Choroid plexus epithelial cell (primary cell): ENCODE results near the gene TCF4.

ENCODE experiments used
- DNase-seq: peaks from one replicate; pipeline ENCODE4 v3.0.0-alpha.2; 2010; ENCODE audit warnings: low read depth
- H3K4me3 ChIP-seq: 2 replicates; pipeline ENCODE4 v1.5.1; 2011; ENCODE audit warnings: low read depth, mild to moderate bottlenecking, control low read depth, low read length, moderate library complexity
- TF ChIP-seq, protein P1 (sequence below): conservative IDR thresholded peaks from 2 replicates; pipeline ENCODE4 v1.5.1; 2011; ENCODE audit warnings: low read depth, mild to moderate bottlenecking, control low read depth, inconsistent platforms, low read length, moderate library complexity

The TCF4 gene

DNA sequence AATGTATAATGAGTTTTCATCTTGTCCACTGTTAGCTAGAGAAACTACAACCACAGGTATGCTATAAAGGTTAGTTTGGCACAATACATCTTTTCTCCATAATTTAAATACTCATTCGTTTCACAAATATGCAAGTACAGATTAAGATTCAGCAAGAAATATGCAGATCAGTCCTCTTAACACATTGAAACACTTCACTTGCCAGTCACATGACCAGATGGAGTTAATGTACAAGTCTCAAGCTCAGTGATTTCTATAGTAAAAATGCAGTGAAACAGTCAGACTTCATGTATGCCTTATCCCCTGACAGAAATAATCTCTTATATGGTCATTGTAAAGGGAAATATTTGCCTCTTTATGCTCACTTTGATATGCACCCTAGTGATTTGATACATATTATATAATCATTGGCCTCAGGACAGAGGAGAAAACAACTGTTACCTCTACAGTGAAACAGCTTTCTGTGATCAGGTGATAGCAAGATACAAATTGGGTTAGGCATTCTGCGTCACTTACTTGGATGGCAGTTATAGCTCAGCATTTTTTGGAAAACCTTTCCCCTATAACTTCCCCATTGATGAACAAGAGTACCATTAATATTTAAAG lies 104.6 kb downstream of the TCF4 start:
- no peak overlapping the region for H3K4me3 ChIP-seq
- no peak for DNase-seq
- TF ChIP-seq, protein P1, sequence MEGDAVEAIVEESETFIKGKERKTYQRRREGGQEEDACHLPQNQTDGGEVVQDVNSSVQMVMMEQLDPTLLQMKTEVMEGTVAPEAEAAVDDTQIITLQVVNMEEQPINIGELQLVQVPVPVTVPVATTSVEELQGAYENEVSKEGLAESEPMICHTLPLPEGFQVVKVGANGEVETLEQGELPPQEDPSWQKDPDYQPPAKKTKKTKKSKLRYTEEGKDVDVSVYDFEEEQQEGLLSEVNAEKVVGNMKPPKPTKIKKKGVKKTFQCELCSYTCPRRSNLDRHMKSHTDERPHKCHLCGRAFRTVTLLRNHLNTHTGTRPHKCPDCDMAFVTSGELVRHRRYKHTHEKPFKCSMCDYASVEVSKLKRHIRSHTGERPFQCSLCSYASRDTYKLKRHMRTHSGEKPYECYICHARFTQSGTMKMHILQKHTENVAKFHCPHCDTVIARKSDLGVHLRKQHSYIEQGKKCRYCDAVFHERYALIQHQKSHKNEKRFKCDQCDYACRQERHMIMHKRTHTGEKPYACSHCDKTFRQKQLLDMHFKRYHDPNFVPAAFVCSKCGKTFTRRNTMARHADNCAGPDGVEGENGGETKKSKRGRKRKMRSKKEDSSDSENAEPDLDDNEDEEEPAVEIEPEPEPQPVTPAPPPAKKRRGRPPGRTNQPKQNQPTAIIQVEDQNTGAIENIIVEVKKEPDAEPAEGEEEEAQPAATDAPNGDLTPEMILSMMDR: no peak

DNA sequence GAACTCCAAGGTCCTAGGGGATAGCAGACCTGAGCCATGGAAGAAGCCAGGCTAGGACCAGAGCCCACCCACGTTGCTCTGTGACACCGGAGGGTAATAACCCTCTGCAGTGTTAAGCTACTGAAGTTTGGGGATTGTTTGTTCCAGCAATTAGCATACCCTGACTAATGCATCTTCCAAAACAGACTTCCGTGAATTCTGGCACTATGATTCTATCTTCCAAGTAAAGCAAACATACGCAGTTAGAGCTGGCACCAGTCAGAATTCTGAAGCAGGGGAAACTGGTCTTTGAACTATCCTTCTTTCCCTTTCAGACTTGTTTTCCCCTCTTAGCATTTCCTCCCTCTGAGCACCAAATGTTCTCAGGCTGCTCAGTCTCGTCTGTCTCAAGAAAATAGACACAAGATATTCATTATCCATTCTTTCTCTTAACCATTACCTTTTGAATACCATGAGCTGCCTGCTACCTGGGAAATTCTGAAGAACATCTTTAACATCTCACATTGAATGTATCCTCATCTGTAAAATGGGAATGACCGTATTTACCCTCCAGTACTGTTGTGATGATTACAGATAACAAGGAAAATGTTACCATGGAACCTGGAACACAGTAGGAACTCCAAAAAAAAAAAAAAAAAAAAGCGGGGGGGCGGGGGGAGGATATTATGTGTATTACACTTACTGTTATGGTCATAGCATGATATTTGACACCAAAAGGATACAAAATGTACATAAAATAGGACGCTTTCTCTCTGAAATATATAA lies 108.2 kb downstream of the TCF4 start:
- no peak overlapping the region for H3K4me3 ChIP-seq
- TF ChIP-seq, protein P1: no peak
- no peak for DNase-seq

DNA sequence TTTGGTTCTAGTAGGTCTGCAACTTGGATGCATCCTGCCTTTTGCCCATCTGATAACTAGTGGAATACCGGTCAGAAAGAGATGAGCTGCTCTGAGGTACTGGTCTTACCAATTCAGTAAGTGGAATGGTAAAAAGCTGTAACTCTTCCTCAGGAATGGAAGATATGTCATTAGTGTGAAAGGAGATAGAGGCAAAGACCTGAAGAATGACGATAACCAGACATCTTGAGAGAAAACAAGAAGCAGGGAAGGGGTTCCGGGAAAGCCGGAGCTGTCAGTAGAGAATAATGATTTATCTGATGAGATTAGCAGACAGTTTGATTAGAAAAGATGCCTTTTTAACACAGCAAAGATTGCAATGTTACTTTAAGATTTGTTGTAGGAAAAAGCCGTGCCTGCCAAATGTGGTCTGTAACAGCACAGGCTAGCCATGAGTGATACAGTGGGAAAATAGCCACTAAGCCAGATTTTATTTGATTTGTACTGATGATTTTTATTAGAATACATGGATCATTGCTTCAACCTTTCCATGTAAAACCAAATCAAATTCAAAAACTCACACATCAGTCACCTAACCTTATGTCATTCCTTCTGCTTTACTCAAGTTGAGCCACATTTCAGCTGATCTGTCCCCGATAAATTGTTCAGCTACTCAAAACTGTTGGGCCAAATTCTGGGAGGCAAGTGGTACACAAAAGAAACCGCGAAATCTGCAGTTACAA lies 110.0 kb downstream of the TCF4 start:
- peak; percentile 35 for DNase-seq
- peak overlapping the region; percentile 65 for H3K4me3 ChIP-seq
- TF ChIP-seq, protein P1: no peak

DNA sequence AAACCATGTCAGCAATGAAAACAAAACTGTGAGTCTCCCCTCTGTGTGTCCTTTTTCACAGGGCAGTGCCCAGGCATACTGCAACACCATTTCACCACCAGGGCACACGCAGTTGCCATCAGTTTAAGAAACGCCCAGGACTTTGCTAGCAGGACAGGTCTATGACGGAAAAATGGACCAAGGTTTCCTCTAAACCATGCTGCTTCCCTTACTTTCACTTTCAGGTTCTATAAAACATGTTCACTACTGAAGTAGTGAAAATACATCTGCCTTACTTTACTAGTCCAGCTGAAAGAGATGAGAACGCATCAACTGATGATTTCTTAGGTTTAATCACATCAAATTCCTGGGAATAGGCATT lies 110.5 kb downstream of the TCF4 start:
- peak overlapping the region; percentile 65 for H3K4me3 ChIP-seq
- TF ChIP-seq, protein P1: peak; percentile 27
- peak; percentile 72 for DNase-seq

DNA sequence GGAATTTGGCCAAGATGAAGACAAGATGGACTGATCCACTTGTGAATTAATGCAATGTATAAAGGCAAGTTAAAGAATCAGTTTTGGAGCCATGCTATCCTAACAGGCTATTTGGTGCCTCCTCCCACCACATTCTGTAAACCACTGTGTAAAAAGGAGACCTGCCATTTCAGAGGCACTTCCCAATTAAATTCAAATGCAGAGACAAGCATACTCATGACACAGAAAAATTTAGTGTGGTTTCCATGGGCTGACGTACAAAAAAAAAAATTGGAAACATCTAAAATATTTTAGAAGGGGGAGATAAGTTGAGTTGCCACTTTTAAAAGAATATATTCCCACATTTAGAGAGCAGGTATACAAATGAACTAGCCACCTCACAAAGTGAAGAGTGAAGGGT lies 112.1 kb downstream of the TCF4 start:
- TF ChIP-seq, protein P1: no peak
- no peak for DNase-seq
- no peak overlapping the region for H3K4me3 ChIP-seq

DNA sequence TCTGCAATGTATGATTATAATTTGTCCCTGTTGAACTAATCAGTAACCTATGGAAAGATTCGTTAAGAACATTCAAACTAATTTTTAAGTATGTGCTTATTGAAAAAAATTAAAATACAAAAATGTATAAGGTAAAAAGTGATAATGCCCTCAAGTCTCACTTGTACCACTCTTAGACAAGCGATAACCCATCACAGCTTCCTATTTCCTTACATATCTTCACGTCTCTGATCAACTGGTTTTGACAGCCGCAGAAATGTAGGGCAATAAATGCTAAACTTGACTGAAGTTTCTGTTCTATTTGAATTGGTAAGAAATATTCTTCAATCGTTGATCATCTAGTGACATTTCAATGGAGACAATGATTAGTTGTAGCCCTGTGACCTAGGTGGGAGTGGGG lies 112.5 kb downstream of the TCF4 start:
- no peak overlapping the region for H3K4me3 ChIP-seq
- no peak for DNase-seq
- TF ChIP-seq, protein P1: no peak
